ENCODE measurements around the gene TGIF2. TPM values are rescaled to one million over a fixed set of nuclear protein-coding genes. Genes with fewer than 3 reads are reported as not detected.
"Not testable (repeated sequence)": the region's sequence is repeated elsewhere in the genome, so short reads cannot be mapped to it uniquely, and the experiment has no call there.

The TGIF2 gene
- total and polyA plus RNA-seq, 2 of the 13 experiments (the other 11 are each of a cell fraction or from before 2014, with no cell fraction given): 41.3 to 53.9 TPM

- TF ChIP-seq, protein P1, sequence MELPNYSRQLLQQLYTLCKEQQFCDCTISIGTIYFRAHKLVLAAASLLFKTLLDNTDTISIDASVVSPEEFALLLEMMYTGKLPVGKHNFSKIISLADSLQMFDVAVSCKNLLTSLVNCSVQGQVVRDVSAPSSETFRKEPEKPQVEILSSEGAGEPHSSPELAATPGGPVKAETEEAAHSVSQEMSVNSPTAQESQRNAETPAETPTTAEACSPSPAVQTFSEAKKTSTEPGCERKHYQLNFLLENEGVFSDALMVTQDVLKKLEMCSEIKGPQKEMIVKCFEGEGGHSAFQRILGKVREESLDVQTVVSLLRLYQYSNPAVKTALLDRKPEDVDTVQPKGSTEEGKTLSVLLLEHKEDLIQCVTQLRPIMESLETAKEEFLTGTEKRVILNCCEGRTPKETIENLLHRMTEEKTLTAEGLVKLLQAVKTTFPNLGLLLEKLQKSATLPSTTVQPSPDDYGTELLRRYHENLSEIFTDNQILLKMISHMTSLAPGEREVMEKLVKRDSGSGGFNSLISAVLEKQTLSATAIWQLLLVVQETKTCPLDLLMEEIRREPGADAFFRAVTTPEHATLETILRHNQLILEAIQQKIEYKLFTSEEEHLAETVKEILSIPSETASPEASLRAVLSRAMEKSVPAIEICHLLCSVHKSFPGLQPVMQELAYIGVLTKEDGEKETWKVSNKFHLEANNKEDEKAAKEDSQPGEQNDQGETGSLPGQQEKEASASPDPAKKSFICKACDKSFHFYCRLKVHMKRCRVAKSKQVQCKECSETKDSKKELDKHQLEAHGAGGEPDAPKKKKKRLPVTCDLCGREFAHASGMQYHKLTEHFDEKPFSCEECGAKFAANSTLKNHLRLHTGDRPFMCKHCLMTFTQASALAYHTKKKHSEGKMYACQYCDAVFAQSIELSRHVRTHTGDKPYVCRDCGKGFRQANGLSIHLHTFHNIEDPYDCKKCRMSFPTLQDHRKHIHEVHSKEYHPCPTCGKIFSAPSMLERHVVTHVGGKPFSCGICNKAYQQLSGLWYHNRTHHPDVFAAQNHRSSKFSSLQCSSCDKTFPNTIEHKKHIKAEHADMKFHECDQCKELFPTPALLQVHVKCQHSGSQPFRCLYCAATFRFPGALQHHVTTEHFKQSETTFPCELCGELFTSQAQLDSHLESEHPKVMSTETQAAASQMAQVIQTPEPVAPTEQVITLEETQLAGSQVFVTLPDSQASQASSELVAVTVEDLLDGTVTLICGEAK (IDR thresholded peaks at IDR 0.05): peak; percentile 14; the same call in 1 of the 2 replicates
- TF ChIP-seq, protein P1 (CRISPR knock-in tag; IDR thresholded peaks at IDR 0.05): not testable (repeated sequence)
- TF ChIP-seq NBN (conservative IDR thresholded peaks at IDR 0.05) (peak; percentile 73; the same call in 1 of the 2 replicates), NONO (IDR thresholded peaks at IDR 0.05) (0 out of 2 replicates have a peak, but pooled peaks have one; percentile 55)
- FAIRE-seq; H3K9ac ChIP-seq (ENCODE audit: insufficient read depth, low read depth, low read length); H3K4me3 ChIP-seq (replicated peaks in 1 of 3; ENCODE audit: insufficient read depth in 1 of 3, low read depth in 2 of 3, low read length in 3 of 3); POLR2A ChIA-PET; H3K27me3 ChIP-seq (ENCODE audit: control insufficient read depth in 1 of 2, insufficient read depth in 2 of 2, low read length in 2 of 2); intact Hi-C loops (cut with micrococcal nuclease; ENCODE audit: unreplicated experiment); DNase-seq (ENCODE audit: low spot score); H3K79me2 ChIP-seq (ENCODE audit: insufficient read depth, low read length); H3K27ac ChIP-seq (ENCODE audit: extremely low read length, insufficient read depth, low read length); H3K9me3 ChIP-seq (ENCODE audit: low read length); CTCF ChIA-PET (ENCODE audit: low intra/inter-chr PET ratio, low total read pairs); in situ Hi-C loops (cut with HindIII; ENCODE audit: extremely low pct_ligation_motif_present, low pct_unique_long_range_greater_than_20kb); BruUV-seq (replicated peaks); H3K36me3 ChIP-seq (replicated peaks in 1 of 2; ENCODE audit: control insufficient read depth in 1 of 2, insufficient read depth in 2 of 2, low read length in 2 of 2); H4K20me1 ChIP-seq (ENCODE audit: insufficient read depth, low read length); H3K4me2 ChIP-seq (ENCODE audit: low read depth, low read length); H2AFZ ChIP-seq (ENCODE audit: low read length); ATAC-seq; TF ChIP-seq NONO (CRISPR knock-in tag; conservative IDR thresholded peaks at IDR 0.05): not testable (repeated sequence)
- H3K4me1 ChIP-seq (ENCODE audit: insufficient read depth, low read length): peaks cover 14% of the 10 kb centered on the region
- WGBS (ENCODE audit: low lambda C conversion rate): 96% methylated on average over 6 of the region's 6 CpGs
These were observed 8.7 kb upstream of the TGIF2 start for GRCh38 chr20:36564726-36565121.
